HG02884 (cell line): ENCODE data around the gene IBA57.
"Not testable (repeated sequence)": the region's sequence is repeated elsewhere in the genome, so short reads cannot be mapped to it uniquely, and the experiment has no call there.

Experiments used
- ATAC-seq: cut with Tn5 transposase; IDR thresholded peaks from one replicate; pipeline ENCODE4 v1.9.1; 2021; ENCODE audit warnings: mild to moderate bottlenecking, moderate library complexity; ENCODE audit not compliant: unreplicated experiment

IBA57 gene

GRCh38 chr1:228170666-228171065 lies 5.1 kb downstream of the IBA57 start:
- no peak for ATAC-seq

DNA sequence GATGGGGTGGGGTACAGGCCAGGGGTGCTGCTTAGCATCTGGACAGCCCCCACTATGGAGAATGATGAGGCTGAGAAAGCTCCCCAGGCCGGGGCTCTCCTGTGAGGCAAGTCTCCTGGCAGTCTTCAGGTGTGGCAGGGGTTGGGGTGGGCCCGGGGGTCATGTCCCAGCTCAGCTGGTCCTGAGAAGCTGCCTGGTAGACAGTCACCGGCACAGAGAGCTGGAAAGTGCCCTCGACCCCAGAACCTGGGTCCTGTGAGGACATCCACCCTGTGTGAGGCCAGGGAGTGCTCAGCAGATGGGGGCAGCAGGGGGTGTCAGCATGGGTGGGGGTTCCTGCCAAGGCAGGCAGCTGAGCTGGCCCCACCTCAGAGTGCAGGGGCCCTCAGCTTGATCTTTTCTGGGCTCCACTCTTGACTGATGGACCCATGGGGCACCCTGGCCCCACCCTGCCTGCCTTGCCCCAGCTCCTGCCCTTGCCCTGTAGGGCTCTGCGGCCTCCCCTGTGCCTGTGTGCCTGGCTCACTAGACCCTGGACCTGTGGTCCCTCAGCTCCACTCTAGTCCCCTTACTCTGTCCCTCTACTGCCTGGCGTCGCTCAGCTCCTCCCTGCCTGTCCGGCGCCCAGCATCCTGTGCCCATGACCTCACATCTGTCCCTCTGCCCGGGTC lies 5.8 kb downstream of the IBA57 start:
- no peak for ATAC-seq

- ATAC-seq, result no peak
Measured at GRCh38 chr1:228172591-228173527, 7.3 kb downstream of the IBA57 start.

DNA sequence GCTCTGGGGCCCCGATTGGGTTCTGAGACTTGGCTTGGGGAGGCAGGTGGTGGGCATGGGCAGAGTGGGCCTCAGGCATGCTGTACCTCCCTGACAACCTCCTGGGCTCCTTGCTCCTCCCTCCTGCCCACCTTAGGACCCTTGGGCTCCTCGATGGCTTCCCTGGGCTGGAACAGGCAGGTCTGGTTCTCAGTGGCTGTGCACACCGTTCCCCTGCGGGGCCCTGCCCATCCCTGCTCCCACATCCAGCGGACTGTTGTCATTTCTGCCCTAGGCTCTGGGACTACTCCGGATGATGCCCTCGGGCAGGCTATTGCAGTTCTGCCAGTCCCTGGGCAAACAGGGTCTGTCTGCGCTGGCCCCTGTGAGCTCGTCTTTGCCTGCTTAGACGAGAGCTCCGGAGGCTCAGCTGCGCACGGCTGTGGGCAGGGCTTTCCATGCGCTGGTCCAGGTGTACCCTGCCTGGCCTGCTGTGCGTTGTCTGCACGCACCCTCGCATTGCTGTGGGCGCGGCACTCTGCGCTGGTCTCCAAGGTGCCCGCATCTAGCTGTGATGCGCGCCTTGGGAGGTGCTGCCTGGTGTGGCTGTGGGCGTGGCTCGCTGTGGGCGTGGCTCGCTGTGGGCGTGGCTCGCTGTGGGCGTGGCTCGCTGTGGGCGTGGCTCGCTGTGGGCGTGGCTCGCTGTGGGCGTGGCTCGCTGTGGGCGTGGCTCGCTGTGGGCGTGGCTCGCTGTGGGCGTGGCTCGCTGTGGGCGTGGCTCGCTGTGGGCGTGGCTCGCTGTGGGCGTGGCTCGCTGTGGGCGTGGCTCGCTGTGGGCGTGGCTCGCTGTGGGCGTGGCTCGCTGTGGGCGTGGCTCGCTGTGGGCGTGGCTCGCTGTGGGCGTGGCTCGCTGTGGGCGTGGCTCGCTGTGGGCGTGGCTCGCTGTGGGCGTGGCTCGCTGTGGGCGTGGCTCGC lies 8.2 kb downstream of the IBA57 start:
- not testable (repeated sequence) for ATAC-seq

DNA sequence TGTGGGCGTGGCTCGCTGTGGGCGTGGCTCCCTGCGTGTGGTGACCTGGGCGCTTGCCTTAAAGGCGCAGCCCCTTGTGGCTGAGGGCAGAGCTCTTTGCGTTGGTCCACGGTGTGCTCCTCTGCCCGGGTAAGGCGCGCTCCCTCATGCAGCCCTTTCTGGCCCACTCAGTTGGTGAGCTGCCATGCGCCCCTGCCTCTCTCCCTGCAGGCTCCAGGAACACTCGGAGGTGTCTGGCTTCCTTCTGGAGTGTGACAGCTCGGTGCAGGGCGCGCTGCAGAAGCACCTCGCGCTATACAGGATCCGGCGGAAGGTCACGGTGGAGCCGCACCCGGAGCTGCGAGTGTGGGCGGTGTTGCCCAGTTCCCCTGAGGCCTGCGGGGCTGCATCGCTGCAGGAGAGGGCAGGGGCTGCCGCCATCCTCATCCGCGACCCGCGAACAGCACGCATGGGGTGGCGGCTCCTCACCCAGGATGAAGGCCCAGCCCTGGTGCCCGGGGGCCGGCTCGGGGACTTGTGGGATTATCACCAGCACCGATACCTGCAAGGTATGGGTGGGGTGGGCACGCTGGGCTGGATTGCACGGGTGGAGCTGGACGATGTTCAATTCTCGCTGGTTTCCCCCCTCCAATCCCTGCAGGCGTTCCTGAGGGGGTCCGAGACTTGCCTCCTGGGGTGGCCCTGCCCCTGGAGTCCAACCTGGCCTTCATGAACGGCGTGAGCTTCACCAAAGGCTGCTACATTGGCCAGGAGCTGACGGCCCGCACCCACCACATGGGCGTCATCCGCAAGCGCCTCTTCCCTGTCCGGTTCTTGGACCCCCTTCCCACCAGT lies 9.1 kb downstream of the IBA57 start:
- peak; percentile 64 for ATAC-seq

GRCh38 chr1:228175316-228176023 lies 9.9 kb downstream of the IBA57 start:
- no peak for ATAC-seq

- ATAC-seq, result no peak
Measured at GRCh38 chr1:228176024-228176395, 10.4 kb downstream of the IBA57 start.

GRCh38 chr1:228176461-228177182 lies 11.0 kb downstream of the IBA57 start:
- no peak for ATAC-seq

DNA sequence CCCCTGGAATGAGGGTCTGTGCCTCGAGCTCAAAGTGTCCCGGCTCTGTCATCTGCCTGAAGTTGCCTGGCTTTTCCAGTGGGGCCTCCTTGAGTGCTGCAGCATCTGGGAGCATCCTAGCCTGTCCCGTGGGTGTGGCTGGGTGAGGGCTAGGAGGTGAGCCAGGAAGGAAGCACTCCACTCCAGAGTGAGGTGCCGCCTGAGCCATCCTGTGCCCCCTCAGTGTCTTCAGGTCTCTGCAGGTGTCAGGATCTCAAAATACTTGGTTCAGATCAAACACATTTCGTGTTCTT lies 11.5 kb downstream of the IBA57 start:
- no peak for ATAC-seq

- ATAC-seq, result no peak
Measured at GRCh38 chr1:228177721-228178710, 12.4 kb downstream of the IBA57 start.

GRCh38 chr1:228178737-228179684 lies 13.4 kb downstream of the IBA57 start:
- ATAC-seq, result no peak

GRCh38 chr1:228180271-228180958 lies 14.8 kb downstream of the IBA57 start:
- ATAC-seq, result no peak

- no peak for ATAC-seq
Measured at GRCh38 chr1:228180959-228181644, 15.5 kb downstream of the IBA57 start.

DNA sequence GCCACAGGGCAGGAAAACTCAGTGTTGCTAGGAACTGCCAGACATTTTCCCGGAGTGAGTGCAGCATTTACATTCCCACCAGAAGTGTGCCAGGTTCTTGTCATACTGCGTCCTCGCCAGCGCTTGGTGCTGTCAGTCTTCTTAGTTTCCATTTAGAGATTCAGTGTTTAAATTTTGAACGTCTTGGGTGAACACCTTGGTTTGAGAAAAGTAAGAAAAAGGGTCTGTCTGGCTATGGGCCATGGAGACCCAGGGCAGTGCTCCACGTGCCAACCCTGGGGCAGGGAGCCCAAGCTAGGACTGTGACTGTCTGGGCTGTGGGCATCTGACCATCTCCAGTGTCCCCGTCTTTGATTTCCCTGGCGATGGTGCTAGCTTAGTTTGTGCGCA lies 16.0 kb downstream of the IBA57 start:
- ATAC-seq, result no peak

GRCh38 chr1:228182296-228183030 lies 16.9 kb downstream of the IBA57 start:
- no peak for ATAC-seq
